NT2/D1 (cell line): Measurements from ENCODE around the gene MAPK12.

ENCODE experiments used
- SUZ12 ChIP-seq: IDR thresholded peaks from 2 replicates; pipeline ENCODE4 v1.6.1; 2011; ENCODE audit not compliant: insufficient read length, insufficient read depth; ENCODE audit errors: extremely low read depth
- YY1 ChIP-seq: IDR thresholded peaks from 2 replicates; pipeline ENCODE4 v1.6.1; 2011; ENCODE audit not compliant: insufficient read length, insufficient read depth
- ZNF274 ChIP-seq: IDR thresholded peaks from 2 replicates; pipeline ENCODE4 v1.6.1; 2011; ENCODE audit warnings: mild to moderate bottlenecking, low read depth, low read length

- TF ChIP-seq YY1 (no peak), ZNF274 (no peak), SUZ12 (no peak)
These were observed 2.9 kb downstream of the MAPK12 start for GRCh38 chr22:50258361-50259292.
